Endometrium (tissue), 2 donors: Measurements from ENCODE around the gene INHBC.
"Not testable (repeated sequence)": the region's sequence is repeated elsewhere in the genome, so short reads cannot be mapped to it uniquely, and the experiment has no call there.

Experiments used
- FAIRE-seq: peaks from 2 replicates; lab custom pipeline; 2012; peaks lifted over from hg19 to GRCh38; lab: Jason Lieb, UNC
- donor health status: control.
- donor health status: control.

The INHBC gene

DNA sequence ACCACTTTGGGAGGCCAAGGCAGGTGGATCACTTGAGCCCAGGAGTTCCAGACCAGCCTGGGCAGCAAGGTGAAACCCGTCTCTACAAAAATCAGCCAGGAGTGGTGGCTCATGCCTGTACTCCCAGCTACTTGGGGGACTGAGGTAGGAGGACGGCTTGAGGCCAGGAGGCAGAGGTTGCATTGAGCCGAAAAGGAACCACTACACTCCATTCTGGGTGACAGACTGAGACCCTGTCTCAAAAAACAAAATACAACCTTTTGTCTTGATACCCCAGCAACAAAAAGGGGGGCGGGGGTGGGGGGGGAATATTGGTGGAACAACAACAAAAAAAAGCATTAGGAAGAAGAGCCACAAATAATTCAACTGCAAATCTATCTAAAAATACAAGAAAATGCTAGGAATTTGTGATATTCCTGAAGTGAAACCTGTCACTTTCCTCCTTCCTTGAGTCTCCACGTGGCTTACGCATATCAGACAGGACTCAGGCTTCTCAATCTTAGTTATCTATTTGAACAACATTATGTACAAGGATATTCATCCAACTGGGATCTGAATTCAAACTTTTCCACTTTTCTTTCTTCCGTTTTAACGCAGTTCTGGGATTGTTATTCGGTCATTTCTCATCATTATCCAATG, 5.0 kb upstream of the INHBC start:
- FAIRE-seq = no peak

- no peak for FAIRE-seq
These were observed 4.3 kb upstream of the INHBC start for GRCh38 chr12:57430112-57430930.

GRCh38 chr12:57430931-57431566, 3.5 kb upstream of the INHBC start, which contains the start of gene R3HDM2:
Gene R3HDM2, minus strand, starts transcription at chr12:57431043. Its CDS starts 120,615 bp downstream, at chr12:57310428.
- FAIRE-seq = no peak

- no peak for FAIRE-seq
These were observed 2.9 kb upstream of the INHBC start for GRCh38 chr12:57431654-57432188.

GRCh38 chr12:57433370-57433769, 1.2 kb upstream of the INHBC start:
- FAIRE-seq = no peak

GRCh38 chr12:57435293-57435692, 709 bp downstream of the INHBC start:
- FAIRE-seq = no peak

DNA sequence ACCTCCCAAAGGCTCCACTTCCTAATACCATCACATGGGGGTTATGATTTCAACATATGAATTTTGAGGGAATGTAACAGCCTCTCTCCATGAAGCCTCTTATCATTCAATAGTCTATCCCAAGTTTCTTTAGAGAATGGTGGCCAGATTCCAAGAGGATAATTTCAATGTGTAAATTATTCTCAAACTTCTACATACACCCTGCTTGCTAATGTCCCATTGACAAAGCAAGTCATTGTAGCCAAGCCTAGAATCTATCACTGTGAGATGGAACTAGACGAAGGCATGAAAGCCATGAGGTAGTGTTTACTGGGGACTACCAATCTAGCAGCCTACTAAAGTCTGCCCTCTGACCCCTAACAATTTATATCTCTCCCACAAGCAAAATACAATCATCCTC, 3.8 kb downstream of the INHBC start:
- no peak for FAIRE-seq

- FAIRE-seq = no peak
These were observed 5.2 kb downstream of the INHBC start for GRCh38 chr12:57439762-57440266.

- FAIRE-seq = not testable (repeated sequence)
These were observed 6.8 kb downstream of the INHBC start for GRCh38 chr12:57441393-57441792.

DNA sequence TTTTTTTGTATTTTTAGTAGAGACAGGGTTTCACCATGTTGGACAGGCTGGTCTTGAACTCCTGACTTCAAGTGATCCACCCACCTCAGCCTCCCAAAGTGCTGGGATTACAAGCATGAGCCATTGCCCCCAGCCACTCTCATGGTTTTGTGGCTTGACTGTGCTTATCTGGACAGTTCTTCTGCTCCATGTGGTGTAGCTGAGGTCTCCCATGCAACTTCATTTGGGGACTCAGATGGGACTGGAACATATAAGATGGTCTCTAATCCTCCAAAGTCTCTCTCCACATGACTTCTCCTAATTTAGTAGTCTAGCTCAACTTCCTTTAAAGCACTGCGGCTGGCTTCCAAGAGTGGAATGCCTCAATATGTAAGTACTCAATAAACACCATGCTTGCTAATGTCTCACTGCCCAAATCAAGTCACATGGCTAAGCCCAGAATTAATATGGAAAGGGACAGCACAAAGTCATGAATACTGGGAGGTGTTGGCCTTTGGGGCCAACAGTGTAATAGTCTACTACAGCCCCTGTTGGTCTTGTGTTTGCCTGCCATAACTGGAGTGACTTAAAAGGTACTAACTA, 7.4 kb downstream of the INHBC start:
- FAIRE-seq = no peak

- not testable (repeated sequence) for FAIRE-seq
These were observed 9.8 kb downstream of the INHBC start for GRCh38 chr12:57444337-57444736.

DNA sequence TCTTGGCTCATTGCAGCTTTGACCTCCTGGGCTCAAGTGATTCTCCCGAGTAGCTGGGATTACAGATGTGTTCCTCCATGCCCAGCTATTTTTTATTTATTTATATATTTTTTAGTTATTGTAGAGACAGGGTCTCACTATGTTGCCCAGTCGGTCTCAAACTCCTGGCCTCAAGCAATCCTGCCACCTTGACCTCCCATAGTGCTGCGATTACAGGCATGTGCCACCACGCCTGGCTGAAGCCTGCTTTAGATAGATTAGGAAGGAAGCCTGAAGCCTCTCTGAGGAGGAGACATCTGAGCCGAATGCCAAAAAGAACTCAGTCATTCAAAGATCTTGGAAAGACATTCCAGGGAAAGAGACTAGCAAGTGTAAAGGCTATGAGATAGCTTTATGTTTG, 10.2 kb downstream of the INHBC start:
- FAIRE-seq = no peak

GRCh38 chr12:57446292-57446960, 11.8 kb downstream of the INHBC start:
- FAIRE-seq = no peak

GRCh38 chr12:57448669-57449068, 14.1 kb downstream of the INHBC start:
- no peak for FAIRE-seq

GRCh38 chr12:57449375-57449774, 14.8 kb downstream of the INHBC start:
- no peak for FAIRE-seq

GRCh38 chr12:57450057-57450456, 15.5 kb downstream of the INHBC start:
- FAIRE-seq = no peak

- no peak for FAIRE-seq
These were observed 16.7 kb downstream of the INHBC start for GRCh38 chr12:57451233-57451778.

DNA sequence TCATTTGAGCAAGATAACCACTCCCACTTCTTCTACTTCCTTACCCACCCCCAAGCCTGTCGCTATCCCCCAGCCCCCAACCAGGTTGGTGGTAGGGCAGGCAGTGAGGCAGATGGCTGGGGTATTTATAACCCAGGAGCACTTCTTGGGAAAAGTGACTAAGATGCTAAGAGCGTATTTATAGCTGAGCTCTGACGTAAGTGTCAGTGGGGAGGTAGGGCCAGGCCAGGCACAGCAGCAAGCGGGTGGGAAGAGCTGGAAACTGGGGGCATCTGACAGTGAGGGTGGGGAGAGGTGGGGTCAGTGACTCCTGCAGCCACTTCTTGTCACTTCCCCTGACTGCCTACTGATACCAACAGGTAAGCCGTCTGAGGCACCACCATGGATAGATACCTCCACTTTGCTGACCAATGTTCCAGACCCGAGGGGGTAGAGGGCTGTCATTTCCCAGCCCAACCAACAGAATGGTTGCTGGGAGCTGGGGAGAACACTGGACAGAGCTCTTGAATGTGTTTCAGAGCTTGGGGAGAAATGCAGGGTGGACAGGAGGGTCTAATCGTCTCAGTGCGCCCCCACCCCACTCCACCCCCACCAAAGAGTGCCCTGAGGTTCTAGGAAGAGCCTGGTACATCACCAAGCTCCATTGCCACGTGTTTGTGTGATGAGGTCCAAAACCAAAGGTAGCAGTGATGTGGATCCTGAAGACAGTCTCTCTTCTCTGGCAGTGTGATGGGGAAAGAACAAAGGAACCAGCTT, 17.8 kb downstream of the INHBC start:
- no peak for FAIRE-seq

GRCh38 chr12:57452937-57453509, 18.4 kb downstream of the INHBC start:
- FAIRE-seq = no peak

DNA sequence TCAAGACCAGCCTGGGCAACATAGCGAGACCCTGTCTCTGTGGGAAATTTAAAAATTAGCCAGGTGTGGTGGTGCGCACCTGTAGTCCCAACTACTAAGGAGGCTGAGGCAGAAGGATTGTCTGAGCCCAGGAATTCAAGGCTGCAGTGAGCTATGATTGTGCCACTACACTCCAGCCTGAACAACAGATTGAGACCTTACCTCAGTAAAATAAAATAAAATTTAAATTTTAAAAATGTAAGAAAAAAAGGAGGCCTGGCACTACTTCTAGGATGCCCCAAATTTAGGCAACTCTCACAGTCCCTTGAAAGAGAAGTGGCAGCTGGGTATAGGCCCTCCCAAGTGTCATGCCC, 19.6 kb downstream of the INHBC start:
- FAIRE-seq = no peak
